GM12878 (cell line): ENCODE results near the gene LIPA. TPM values are rescaled to one million over a fixed set of nuclear protein-coding genes. Genes with fewer than 3 reads are reported as not detected.
A peak's percentile ranks its signal among the peaks of the same experiment; 100 is the strongest.

ENCODE experiments used
- ATAC-seq: fragments of 200-7000 bp; cut with Tn5 transposase; 3 replicates; pipeline ENCODE4 v1.9.1; 2020; ENCODE audit warnings: mild to moderate bottlenecking, moderate library complexity
- BruUV-seq: library from RNA; stranded (reverse); fragments of 400-500 nt; replicated peaks from 2 replicates; lab custom pipeline; 2021; lab: Mats Ljungman, UMichigan
- CTCF ChIA-PET: fragments of 300-600 bp; sonication (Branson Sonifier 250); formaldehyde crosslinking; extraction: SDS; loops from one replicate; lab custom pipeline; 2021; ENCODE audit warnings: inconsistent platforms; lab: Yijun Ruan, JAX
- POLR2A ChIA-PET: fragments of 350-600 bp; formaldehyde crosslinking; extraction: SDS; loops from one replicate; lab custom pipeline; 2021; ENCODE audit warnings: inconsistent platforms; lab: Charles Lee
- RAD21 ChIA-PET: fragments of 300-600 bp; sonication (Branson Sonifier 250); formaldehyde crosslinking; loops from one replicate; lab custom pipeline; 2023; ENCODE audit warnings: antibody characterized with exemption; ENCODE audit not compliant: unreplicated experiment; lab: Charles Lee
- SMC1A ChIA-PET: fragments of 300-600 bp; sonication (Branson Sonifier 250); formaldehyde crosslinking; loops from one replicate; lab custom pipeline; 2023; ENCODE audit not compliant: unreplicated experiment, uncharacterized antibody; lab: Charles Lee
- DNase-seq: peaks from one replicate; pipeline ENCODE4 v3.0.0-alpha.2; 2011; ENCODE audit warnings: low read depth, low spot score
- FAIRE-seq: peaks from 3 replicates; lab custom pipeline; 2011; peaks lifted over from hg19 to GRCh38; lab: Jason Lieb, UNC
- H2AFZ ChIP-seq: 2 replicates; pipeline ENCODE4 v1.6.0; 2011; ENCODE audit warnings: low read depth, low read length, control low read depth; ENCODE audit not compliant: control insufficient read depth
- H3K27ac ChIP-seq: 2 replicates; pipeline ENCODE4 v1.5.1; 2011; ENCODE audit warnings: control low read depth; ENCODE audit not compliant: control insufficient read depth, insufficient read depth
- H3K27me3 ChIP-seq, 2 experiments: replicated peaks in 1 of 2; 2 replicates each; pipeline versions ENCODE4 v1.6.0 to v1.6.1; 2011; ENCODE audit warnings: low read length in 1 of 2; ENCODE audit not compliant: control insufficient read depth in 2 of 2, insufficient read depth in 2 of 2
- H3K36me3 ChIP-seq, 2 experiments: 2 replicates each; pipeline ENCODE4 v1.5.1; 2011; ENCODE audit warnings: low read length in 1 of 2; ENCODE audit not compliant: control insufficient read depth in 2 of 2, insufficient read depth in 2 of 2
- H3K4me1 ChIP-seq: 2 replicates; pipeline ENCODE4 v1.6.1; 2011; ENCODE audit warnings: mild to moderate bottlenecking, low read length, moderate library complexity, mixed read lengths; ENCODE audit not compliant: control insufficient read depth, insufficient read depth
- H3K4me2 ChIP-seq: 2 replicates; pipeline ENCODE4 v1.6.0; 2011; ENCODE audit warnings: control low read depth; ENCODE audit not compliant: control insufficient read depth, insufficient read depth
- H3K4me3 ChIP-seq: fragments of 200-600 bp; sonication (generic); 2 replicates; pipeline ENCODE4 v1.5.1; 2016
- H3K79me2 ChIP-seq: 2 replicates; pipeline ENCODE4 v1.6.0; 2011; ENCODE audit warnings: low read length; ENCODE audit not compliant: control insufficient read depth, insufficient read depth
- H3K9ac ChIP-seq: 2 replicates; pipeline ENCODE4 v1.8.0; 2011; ENCODE audit warnings: low read length, control low read depth, mixed read lengths; ENCODE audit not compliant: control insufficient read depth, insufficient read depth
- H3K9me3 ChIP-seq: replicated peaks from 3 replicates; pipeline ENCODE4 v1.5.1; 2011; ENCODE audit warnings: mild to moderate bottlenecking, low read length; ENCODE audit not compliant: control insufficient read depth, insufficient read depth
- H4K20me1 ChIP-seq: 2 replicates; pipeline ENCODE4 v1.6.0; 2011; ENCODE audit not compliant: control insufficient read depth, insufficient read depth
- BHLHE40 ChIP-seq, 2 experiments: fragments of 450-650 bp in 1 of 2; IDR thresholded peaks; 2 replicates each; pipeline ENCODE4 v1.6.1; 2011 to 2017; ENCODE audit warnings: low read depth in 2 of 2, borderline replicate concordance in 1 of 2, improper control_type of control experiment in 1 of 2, low read length in 1 of 2, mild to moderate bottlenecking in 1 of 2
- BRCA1 ChIP-seq: IDR thresholded peaks from 2 replicates; pipeline ENCODE4 v1.6.1; 2011; ENCODE audit warnings: low read depth, low read length, improper control_type of control experiment
- CBFB ChIP-seq: IDR thresholded peaks from 2 replicates; pipeline ENCODE4 v1.6.1; 2016; ENCODE audit warnings: antibody characterized with exemption, low read depth
- EGR1 ChIP-seq, 2 experiments: IDR thresholded peaks; 1 replicate in 1 of 2; 2 replicates in 1 of 2; pipeline ENCODE4 v1.6.1; 2011 to 2012; ENCODE audit warnings: low read depth in 2 of 2, low read length in 2 of 2, borderline replicate concordance in 1 of 2, mild to moderate bottlenecking in 1 of 2, moderate library complexity in 1 of 2
- HDAC2 ChIP-seq: fragments of 200-600 bp; sonication (generic); IDR thresholded peaks from 2 replicates; pipeline ENCODE4 v1.6.1; 2017
- JUND ChIP-seq: IDR thresholded peaks from 2 replicates; pipeline ENCODE4 v1.6.1; 2012; ENCODE audit warnings: low read depth, mild to moderate bottlenecking, low read length, improper control_type of control experiment, moderate library complexity
- KLF5 ChIP-seq: fragments of 450-650 bp; IDR thresholded peaks from 2 replicates; pipeline ENCODE4 v1.6.1; 2014; ENCODE audit warnings: mild to moderate bottlenecking; ENCODE audit not compliant: partially characterized antibody
- SPI1 ChIP-seq: IDR thresholded peaks from 2 replicates; pipeline ENCODE4 v1.6.1; 2011; ENCODE audit warnings: low read depth, mild to moderate bottlenecking, low read length, moderate library complexity, borderline replicate concordance; ENCODE audit not compliant: insufficient read depth
- WGBS: methylation state at CpG from one replicate; pipeline ENCODE4 v1.1.6; 2016; ENCODE audit warnings: low lambda C conversion rate; ENCODE audit not compliant: insufficient replicate concordance, insufficient coverage; ENCODE audit errors: missing lambda C conversion rate; 5-methylcytosine and 5-hydroxymethylcytosine counted together
- in situ Hi-C: fragments of 300-500 bp; cut with MboI; formaldehyde crosslinking; loops from 9 replicates; pipeline ENCODE4 v1.14.3; 2018; ENCODE audit warnings: mixed read lengths
- intact Hi-C: fragments of 100-400 bp; cut with micrococcal nuclease; formaldehyde crosslinking; loops from one replicate; pipeline ENCODE4 v1.14.2; 2022; ENCODE audit not compliant: unreplicated experiment
- polyA plus RNA-seq, 11 experiments: library from polyadenylated mRNA; depleted of rRNA in 4 of 11; unstranded in 6 of 11; stranded (reverse) in 5 of 11; fragments of >200 nt; fragmentation: Nextera tagmentation in 4 of 11; fragmentation: Illumina TruSeq in 1 of 11; extraction: Ambion mirVana in 4 of 11; extraction: Trizol in 1 of 11; gene quantifications; 1 replicate in 1 of 11; 2 replicates in 10 of 11; pipeline versions ENCODE4 v1.2.1 to v1.2.3, GENCODE V29; 2011 to 2016; ENCODE audit warnings: inconsistent platforms in 2 of 11, missing spikeins in 2 of 11, low read depth in 1 of 11
- total RNA-seq, 4 experiments: library from RNA; depleted of rRNA in 3 of 4; stranded (reverse); fragments of >200 nt in 3 of 4; fragmentation: Illumina TruSeq in 1 of 4; extraction: Trizol in 1 of 4; gene quantifications; 2 replicates each; pipeline versions ENCODE4 v1.2.1 to v1.2.3, GENCODE V29; 2013 to 2021
- TF ChIP-seq, protein P1 (sequence below): fragments of 150-350 bp; IDR thresholded peaks from 2 replicates; pipeline ENCODE4 v1.6.1; 2014; ENCODE audit warnings: mild to moderate bottlenecking, low read depth, low read length
- TF ChIP-seq, protein P2 (sequence below): fragments of 450-650 bp; conservative IDR thresholded peaks from 2 replicates; pipeline ENCODE4 v1.6.1; 2017; ENCODE audit warnings: mild to moderate bottlenecking, moderate library complexity
- TF ChIP-seq, protein P3 (sequence below): fragments of 450-650 bp; formaldehyde crosslinking; IDR thresholded peaks from 2 replicates; pipeline ENCODE4 v1.4.0; 2020; ENCODE audit warnings: mild to moderate bottlenecking, moderate library complexity

LIPA gene
- total and polyA plus RNA-seq, 10 of the 15 experiments (the other 5 are each of a cell fraction or from before 2014, with no cell fraction given), result 31.1 to 50.3 (median 39.5) TPM

DNA sequence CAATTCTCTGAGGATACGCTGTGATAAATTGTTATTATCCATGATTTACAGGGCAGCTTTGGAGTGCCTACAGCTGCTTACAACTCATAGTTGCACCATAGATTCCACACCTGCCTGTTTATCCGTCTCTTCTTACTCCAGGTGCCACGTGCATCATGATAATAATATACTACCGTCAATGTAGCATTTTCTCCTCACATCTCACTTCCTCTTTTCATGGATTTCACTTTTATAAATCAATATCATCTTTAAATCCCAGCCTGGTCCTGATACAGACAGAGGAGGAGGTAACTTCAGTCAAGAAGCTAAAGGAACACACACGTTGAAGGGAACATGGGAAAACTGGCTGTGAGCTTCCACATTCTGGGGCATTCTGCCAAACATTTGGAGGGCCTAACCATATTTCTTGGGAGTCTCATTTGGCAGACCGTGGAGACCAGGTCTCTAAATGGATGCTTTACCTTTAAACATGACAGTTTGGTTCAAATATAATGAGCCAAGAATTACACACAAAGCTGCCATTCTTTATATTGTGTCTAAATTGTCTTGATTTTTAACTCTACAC, 46.9 kb downstream of the LIPA start:
- WGBS, result 34% methylated on average over 6 of the region's 6 CpGs
- ChIA-PET SMC1A (interaction anchor here (1.5 to 2.0 kb wide), 3 partner anchors 11 to 175 kb away, joined by 3 to 8 read pairs (median 5); no protein-coding TSS in a partner anchor), POLR2A (no interaction called here), RAD21 (interaction anchor here (0.7 kb wide), 1 partner anchor 369 kb away, joined by 3 read pairs; no protein-coding TSS in a partner anchor), CTCF (interaction anchor here (0.7 to 4.6 kb wide), 5 partner anchors 11 to 368 kb away, joined by 3 to 45 read pairs (median 4); no protein-coding TSS in a partner anchor)
- peaks cover 8 to 26% of the 10 kb centered on the region in 2 experiments for H3K27me3 ChIP-seq
- FAIRE-seq (no peak), DNase-seq (no peak), ATAC-seq (no peak)
- intact Hi-C loops (no loop called here), in situ Hi-C loops (no loop called here)
- no peaks in the 10 kb centered on the region for H3K79me2 ChIP-seq
- no peaks in the 10 kb centered on the region for H4K20me1 ChIP-seq
- no peak overlapping the region for H3K4me2 ChIP-seq
- H3K9me3 ChIP-seq, result no peaks in the 10 kb centered on the region
- H3K9ac ChIP-seq, result no peak overlapping the region
- H3K4me3 ChIP-seq, result no peak overlapping the region
- H3K36me3 ChIP-seq, result no peaks in the 10 kb centered on the region
- BruUV-seq, result no TSS peak
- H3K4me1 ChIP-seq, result peaks cover 20% of the 10 kb centered on the region
- no peak overlapping the region for H2AFZ ChIP-seq
- H3K27ac ChIP-seq, result no peak overlapping the region
- TF ChIP-seq SPI1, result peak; percentile 82
- 0 out of 4 replicates have a peak, but pooled peaks of 1 of the 2 experiments have one; percentile 16 for TF ChIP-seq BHLHE40 (IDR thresholded peaks at IDR 0.05; ENCODE audit: borderline replicate concordance in 1 of 2, low read depth in 2 of 2, low read length in 1 of 2)
- no peak for TF ChIP-seq HDAC2
- TF ChIP-seq, protein P1, sequence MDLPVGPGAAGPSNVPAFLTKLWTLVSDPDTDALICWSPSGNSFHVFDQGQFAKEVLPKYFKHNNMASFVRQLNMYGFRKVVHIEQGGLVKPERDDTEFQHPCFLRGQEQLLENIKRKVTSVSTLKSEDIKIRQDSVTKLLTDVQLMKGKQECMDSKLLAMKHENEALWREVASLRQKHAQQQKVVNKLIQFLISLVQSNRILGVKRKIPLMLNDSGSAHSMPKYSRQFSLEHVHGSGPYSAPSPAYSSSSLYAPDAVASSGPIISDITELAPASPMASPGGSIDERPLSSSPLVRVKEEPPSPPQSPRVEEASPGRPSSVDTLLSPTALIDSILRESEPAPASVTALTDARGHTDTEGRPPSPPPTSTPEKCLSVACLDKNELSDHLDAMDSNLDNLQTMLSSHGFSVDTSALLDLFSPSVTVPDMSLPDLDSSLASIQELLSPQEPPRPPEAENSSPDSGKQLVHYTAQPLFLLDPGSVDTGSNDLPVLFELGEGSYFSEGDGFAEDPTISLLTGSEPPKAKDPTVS, result no peak
- no peak for TF ChIP-seq JUND
- TF ChIP-seq, protein P2, sequence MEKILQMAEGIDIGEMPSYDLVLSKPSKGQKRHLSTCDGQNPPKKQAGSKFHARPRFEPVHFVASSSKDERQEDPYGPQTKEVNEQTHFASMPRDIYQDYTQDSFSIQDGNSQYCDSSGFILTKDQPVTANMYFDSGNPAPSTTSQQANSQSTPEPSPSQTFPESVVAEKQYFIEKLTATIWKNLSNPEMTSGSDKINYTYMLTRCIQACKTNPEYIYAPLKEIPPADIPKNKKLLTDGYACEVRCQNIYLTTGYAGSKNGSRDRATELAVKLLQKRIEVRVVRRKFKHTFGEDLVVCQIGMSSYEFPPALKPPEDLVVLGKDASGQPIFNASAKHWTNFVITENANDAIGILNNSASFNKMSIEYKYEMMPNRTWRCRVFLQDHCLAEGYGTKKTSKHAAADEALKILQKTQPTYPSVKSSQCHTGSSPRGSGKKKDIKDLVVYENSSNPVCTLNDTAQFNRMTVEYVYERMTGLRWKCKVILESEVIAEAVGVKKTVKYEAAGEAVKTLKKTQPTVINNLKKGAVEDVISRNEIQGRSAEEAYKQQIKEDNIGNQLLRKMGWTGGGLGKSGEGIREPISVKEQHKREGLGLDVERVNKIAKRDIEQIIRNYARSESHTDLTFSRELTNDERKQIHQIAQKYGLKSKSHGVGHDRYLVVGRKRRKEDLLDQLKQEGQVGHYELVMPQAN, result no peak
- no peak for TF ChIP-seq KLF5
- no peak for TF ChIP-seq EGR1 (IDR thresholded peaks at IDR 0.05; ENCODE audit: borderline replicate concordance in 1 of 2, low read depth in 2 of 2, low read length in 2 of 2)
- TF ChIP-seq, protein P3, sequence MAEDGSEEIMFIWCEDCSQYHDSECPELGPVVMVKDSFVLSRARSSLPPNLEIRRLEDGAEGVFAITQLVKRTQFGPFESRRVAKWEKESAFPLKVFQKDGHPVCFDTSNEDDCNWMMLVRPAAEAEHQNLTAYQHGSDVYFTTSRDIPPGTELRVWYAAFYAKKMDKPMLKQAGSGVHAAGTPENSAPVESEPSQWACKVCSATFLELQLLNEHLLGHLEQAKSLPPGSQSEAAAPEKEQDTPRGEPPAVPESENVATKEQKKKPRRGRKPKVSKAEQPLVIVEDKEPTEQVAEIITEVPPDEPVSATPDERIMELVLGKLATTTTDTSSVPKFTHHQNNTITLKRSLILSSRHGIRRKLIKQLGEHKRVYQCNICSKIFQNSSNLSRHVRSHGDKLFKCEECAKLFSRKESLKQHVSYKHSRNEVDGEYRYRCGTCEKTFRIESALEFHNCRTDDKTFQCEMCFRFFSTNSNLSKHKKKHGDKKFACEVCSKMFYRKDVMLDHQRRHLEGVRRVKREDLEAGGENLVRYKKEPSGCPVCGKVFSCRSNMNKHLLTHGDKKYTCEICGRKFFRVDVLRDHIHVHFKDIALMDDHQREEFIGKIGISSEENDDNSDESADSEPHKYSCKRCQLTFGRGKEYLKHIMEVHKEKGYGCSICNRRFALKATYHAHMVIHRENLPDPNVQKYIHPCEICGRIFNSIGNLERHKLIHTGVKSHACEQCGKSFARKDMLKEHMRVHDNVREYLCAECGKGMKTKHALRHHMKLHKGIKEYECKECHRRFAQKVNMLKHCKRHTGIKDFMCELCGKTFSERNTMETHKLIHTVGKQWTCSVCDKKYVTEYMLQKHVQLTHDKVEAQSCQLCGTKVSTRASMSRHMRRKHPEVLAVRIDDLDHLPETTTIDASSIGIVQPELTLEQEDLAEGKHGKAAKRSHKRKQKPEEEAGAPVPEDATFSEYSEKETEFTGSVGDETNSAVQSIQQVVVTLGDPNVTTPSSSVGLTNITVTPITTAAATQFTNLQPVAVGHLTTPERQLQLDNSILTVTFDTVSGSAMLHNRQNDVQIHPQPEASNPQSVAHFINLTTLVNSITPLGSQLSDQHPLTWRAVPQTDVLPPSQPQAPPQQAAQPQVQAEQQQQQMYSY (CRISPR knock-in tag), result no peak
- TF ChIP-seq BRCA1, result no peak
- no peak for TF ChIP-seq CBFB
